Neural progenitor cell (in vitro differentiated cells): ENCODE data around the gene RNF7. TPM values are rescaled to one million over a fixed set of nuclear protein-coding genes. Genes with fewer than 3 reads are reported as not detected.

ENCODE experiments used
- DNase-seq: peaks from one replicate; pipeline ENCODE4 v3.0.0-alpha.2; 2016; ENCODE audit warnings: low spot score
- H2AFZ ChIP-seq: fragments of 200-600 bp; sonication (generic); replicated peaks from 2 replicates; pipeline ENCODE4 v1.6.1; 2016; ENCODE audit warnings: antibody characterized with exemption
- H3F3A ChIP-seq: fragments of 200-600 bp; sonication (generic); 2 replicates; pipeline ENCODE4 v1.6.1; 2016; ENCODE audit warnings: antibody characterized with exemption, low read depth
- H3K27ac ChIP-seq: fragments of 200-600 bp; sonication (generic); 2 replicates; pipeline ENCODE4 v1.5.1; 2016; ENCODE audit warnings: mild to moderate bottlenecking
- H3K27me3 ChIP-seq: fragments of 200-600 bp; sonication (generic); 2 replicates; pipeline ENCODE4 v1.6.1; 2016; ENCODE audit warnings: mild to moderate bottlenecking, moderate library complexity
- H3K36me3 ChIP-seq: fragments of 200-600 bp; sonication (generic); 2 replicates; pipeline ENCODE4 v1.5.1; 2016
- H3K4me1 ChIP-seq: fragments of 200-600 bp; sonication (generic); 2 replicates; pipeline ENCODE4 v1.6.1; 2016; ENCODE audit warnings: mixed run types
- H3K4me2 ChIP-seq: fragments of 200-600 bp; sonication (generic); 2 replicates; pipeline ENCODE4 v1.6.1; 2016
- H3K4me3 ChIP-seq: fragments of 200-600 bp; sonication (generic); 2 replicates; pipeline ENCODE4 v1.5.1; 2016
- H3K79me2 ChIP-seq: fragments of 200-600 bp; sonication (generic); 2 replicates; pipeline ENCODE4 v1.6.1; 2016; ENCODE audit warnings: low read depth
- H3K9ac ChIP-seq: fragments of 200-600 bp; sonication (generic); 2 replicates; pipeline ENCODE4 v1.6.1; 2016
- H3K9me3 ChIP-seq: fragments of 200-600 bp; sonication (generic); 2 replicates; pipeline ENCODE4 v1.5.1; 2016; ENCODE audit warnings: low read depth
- H4K20me1 ChIP-seq: fragments of 200-600 bp; sonication (generic); 2 replicates; pipeline ENCODE4 v1.6.1; 2016; ENCODE audit warnings: low read depth
- H3K27ac Mint-ChIP-seq: 3 replicates; pipeline ENCODE4 v1.8.0; 2021; ENCODE audit warnings: mixed read lengths
- H3K27me3 Mint-ChIP-seq: 2 replicates; pipeline ENCODE4 v1.8.0; 2022; ENCODE audit warnings: low read depth, mild to moderate bottlenecking, inconsistent platforms, moderate library complexity, mixed read lengths; ENCODE audit not compliant: insufficient read depth
- H3K36me3 Mint-ChIP-seq: 3 replicates; pipeline ENCODE4 v1.8.0; 2021; ENCODE audit warnings: mixed read lengths
- H3K4me1 Mint-ChIP-seq: 3 replicates; pipeline ENCODE4 v1.8.0; 2021; ENCODE audit warnings: mixed read lengths
- H3K4me3 Mint-ChIP-seq: 3 replicates; pipeline ENCODE4 v1.8.0; 2021; ENCODE audit warnings: mild to moderate bottlenecking, moderate library complexity, mixed read lengths
- H3K9me3 Mint-ChIP-seq: 3 replicates; pipeline ENCODE4 v1.8.0; 2020; ENCODE audit warnings: mixed read lengths
- EZH2 ChIP-seq: fragments of 200-600 bp; sonication (generic); IDR thresholded peaks from 2 replicates; pipeline ENCODE4 v1.6.1; 2017; ENCODE audit warnings: antibody characterized with exemption, mild to moderate bottlenecking, moderate library complexity
- EZH2phosphoT487 ChIP-seq: fragments of 200-600 bp; sonication (generic); IDR thresholded peaks from 2 replicates; pipeline ENCODE4 v1.6.1; 2017; ENCODE audit warnings: antibody characterized with exemption
- total RNA-seq: library from RNA; depleted of rRNA; stranded (reverse); fragments of >200 nt; gene quantifications from 2 replicates; pipeline ENCODE4 v1.2.3, GENCODE V29; 2015; ENCODE audit warnings: low replicate concordance
- TF ChIP-seq, protein P1 (sequence below): fragments of 200-600 bp; sonication (generic); IDR thresholded peaks from 2 replicates; pipeline ENCODE4 v1.5.1; 2017; ENCODE audit warnings: antibody characterized with exemption, mild to moderate bottlenecking

RNF7 gene
- total RNA-seq, 1 donor from 2014 or later, result 105 TPM

DNA sequence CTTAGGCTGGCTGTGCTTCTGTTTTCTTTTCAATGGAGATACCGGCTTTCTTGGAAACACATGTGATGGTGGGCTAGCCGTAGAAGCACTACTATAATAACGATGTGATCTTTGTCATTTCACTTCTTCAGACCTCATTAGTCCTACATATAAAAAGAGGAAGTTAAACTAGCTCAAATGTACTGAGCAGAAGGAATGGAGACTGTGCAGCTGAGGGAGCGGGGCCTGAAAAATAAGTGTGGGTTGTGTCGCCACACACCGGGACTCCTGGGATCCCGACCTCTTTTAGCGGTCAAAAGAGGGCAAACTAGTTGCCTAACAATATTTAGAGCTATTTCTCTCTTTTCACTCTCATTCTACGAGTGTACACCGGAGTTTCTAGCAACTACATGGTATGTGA lies 1.0 kb upstream of the RNF7 start:
- Mint-ChIP-seq H3K4me3 (no peak overlapping the region), H3K27me3 (peaks cover 2% of the 10 kb centered on the region), H3K27ac (no peak overlapping the region), H3K4me1 (peaks cover 20% of the 10 kb centered on the region), H3K9me3 (no peaks in the 10 kb centered on the region), H3K36me3 (peaks cover 2% of the 10 kb centered on the region)
- H3K27ac ChIP-seq, result no peak overlapping the region
- no peaks in the 10 kb centered on the region for H3K27me3 ChIP-seq
- no peaks in the 10 kb centered on the region for H3K9me3 ChIP-seq
- H3K4me1 ChIP-seq, result peaks cover 23% of the 10 kb centered on the region
- peaks cover 4% of the 10 kb centered on the region for H3F3A ChIP-seq
- TF ChIP-seq EZH2 (no peak), EZH2phosphoT487 (no peak)
- TF ChIP-seq, protein P1, sequence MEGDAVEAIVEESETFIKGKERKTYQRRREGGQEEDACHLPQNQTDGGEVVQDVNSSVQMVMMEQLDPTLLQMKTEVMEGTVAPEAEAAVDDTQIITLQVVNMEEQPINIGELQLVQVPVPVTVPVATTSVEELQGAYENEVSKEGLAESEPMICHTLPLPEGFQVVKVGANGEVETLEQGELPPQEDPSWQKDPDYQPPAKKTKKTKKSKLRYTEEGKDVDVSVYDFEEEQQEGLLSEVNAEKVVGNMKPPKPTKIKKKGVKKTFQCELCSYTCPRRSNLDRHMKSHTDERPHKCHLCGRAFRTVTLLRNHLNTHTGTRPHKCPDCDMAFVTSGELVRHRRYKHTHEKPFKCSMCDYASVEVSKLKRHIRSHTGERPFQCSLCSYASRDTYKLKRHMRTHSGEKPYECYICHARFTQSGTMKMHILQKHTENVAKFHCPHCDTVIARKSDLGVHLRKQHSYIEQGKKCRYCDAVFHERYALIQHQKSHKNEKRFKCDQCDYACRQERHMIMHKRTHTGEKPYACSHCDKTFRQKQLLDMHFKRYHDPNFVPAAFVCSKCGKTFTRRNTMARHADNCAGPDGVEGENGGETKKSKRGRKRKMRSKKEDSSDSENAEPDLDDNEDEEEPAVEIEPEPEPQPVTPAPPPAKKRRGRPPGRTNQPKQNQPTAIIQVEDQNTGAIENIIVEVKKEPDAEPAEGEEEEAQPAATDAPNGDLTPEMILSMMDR, result no peak
- H3K4me2 ChIP-seq, result no peak overlapping the region
- H2AFZ ChIP-seq, result no peak overlapping the region
- no peak overlapping the region for H3K4me3 ChIP-seq
- DNase-seq, result no peak
- peaks cover 38% of the 10 kb centered on the region for H3K79me2 ChIP-seq
- no peak overlapping the region for H3K9ac ChIP-seq
- peaks cover 17% of the 10 kb centered on the region for H4K20me1 ChIP-seq
- H3K36me3 ChIP-seq, result no peaks in the 10 kb centered on the region

DNA sequence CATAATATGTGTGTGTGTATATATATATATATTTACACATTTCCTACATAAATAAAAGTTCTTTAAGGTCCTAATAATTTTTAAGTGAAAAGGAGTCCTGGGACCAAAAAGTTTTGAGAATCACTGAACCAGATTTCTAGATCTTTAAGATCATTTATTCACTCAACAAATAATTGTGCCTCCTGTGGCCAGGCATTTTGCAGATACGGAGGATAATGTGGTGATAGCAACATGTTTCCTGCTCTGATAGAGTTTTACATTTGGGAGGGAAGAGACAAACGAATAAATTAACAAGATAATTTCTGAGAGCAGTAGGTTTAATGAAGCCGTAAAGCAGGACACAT lies 448 bp upstream of the RNF7 start:
- Histone ChIP-seq H3K27ac (no peak overlapping the region), H3K79me2 (peaks cover 42% of the 10 kb centered on the region), H3K9me3 (no peaks in the 10 kb centered on the region), H3F3A (peaks cover 4% of the 10 kb centered on the region), H3K4me2 (peak overlapping the region; percentile 59), H2AFZ (peak overlapping the region; percentile 78), H3K4me3 (peak overlapping the region; percentile 74), H3K9ac (no peak overlapping the region), H3K27me3 (no peaks in the 10 kb centered on the region), H3K4me1 (peaks cover 23% of the 10 kb centered on the region), H4K20me1 (peaks cover 17% of the 10 kb centered on the region), H3K36me3 (no peaks in the 10 kb centered on the region)
- TF ChIP-seq, protein P1, result no peak
- TF ChIP-seq EZH2phosphoT487 (no peak), EZH2 (no peak)
- Mint-ChIP-seq H3K4me1 (peaks cover 22% of the 10 kb centered on the region), H3K36me3 (peaks cover 4% of the 10 kb centered on the region), H3K9me3 (no peaks in the 10 kb centered on the region), H3K27ac (peak overlapping the region; percentile 93), H3K4me3 (peak overlapping the region; percentile 99), H3K27me3 (peaks cover under 1% of the 10 kb centered on the region)
- DNase-seq, result no peak

DNA sequence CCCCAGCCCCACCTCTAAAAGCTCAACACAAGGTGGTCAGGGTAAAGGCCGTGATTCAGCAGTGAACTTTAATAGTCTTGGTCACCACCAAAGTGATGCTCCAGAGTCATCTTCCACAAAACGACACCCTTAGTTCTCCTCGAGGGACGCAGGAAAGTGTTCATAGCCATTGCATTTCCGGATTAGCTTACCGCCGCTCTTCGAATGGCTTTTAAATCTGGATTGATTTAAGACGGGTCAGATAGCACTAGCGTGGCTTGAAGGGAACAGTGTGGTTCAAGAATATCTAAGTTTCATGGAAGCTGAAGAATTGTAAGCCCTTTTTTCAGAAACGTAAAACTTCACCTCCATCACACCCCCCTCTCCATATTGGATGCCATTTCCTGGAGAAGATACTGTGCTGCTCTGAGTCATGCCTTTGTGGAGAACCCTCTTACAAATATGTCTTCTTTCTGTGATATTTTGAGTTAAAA lies 829 bp downstream of the RNF7 start:
- peaks cover 4% of the 10 kb centered on the region for H3F3A ChIP-seq
- H3K27ac Mint-ChIP-seq, result peak overlapping the region; percentile 90

More for the DNA sequence above, 829 bp downstream of the RNF7 start:
- H3K79me2 ChIP-seq, result peaks cover 55% of the 10 kb centered on the region
- Mint-ChIP-seq H3K4me3 (peak overlapping the region; percentile 99), H3K27me3 (no peaks in the 10 kb centered on the region), H3K36me3 (peaks cover 4% of the 10 kb centered on the region), H3K4me1 (peaks cover 22% of the 10 kb centered on the region), H3K9me3 (no peaks in the 10 kb centered on the region)
- H3K27me3 ChIP-seq, result no peaks in the 10 kb centered on the region
- peaks cover 23% of the 10 kb centered on the region for H3K4me1 ChIP-seq
- H3K4me2 ChIP-seq, result peak overlapping the region; percentile 88
- peaks cover 18% of the 10 kb centered on the region for H4K20me1 ChIP-seq
- peak overlapping the region; percentile 74 for H3K4me3 ChIP-seq
- DNase-seq, result peak; percentile 41
- no peak for TF ChIP-seq EZH2phosphoT487
- TF ChIP-seq, protein P1, result no peak
- TF ChIP-seq EZH2, result no peak
- peak overlapping the region; percentile 40 for H3K27ac ChIP-seq
- no peaks in the 10 kb centered on the region for H3K9me3 ChIP-seq
- H2AFZ ChIP-seq, result peak overlapping the region; percentile 89
- H3K9ac ChIP-seq, result peak overlapping the region; percentile 93
- H3K36me3 ChIP-seq, result no peaks in the 10 kb centered on the region
